Nephron progenitor cell (in vitro differentiated cells): ENCODE measurements around the gene PTPA.
"Not testable (repeated sequence)": the region's sequence is repeated elsewhere in the genome, so short reads cannot be mapped to it uniquely, and the experiment has no call there.

ENCODE experiments used
- DNase-seq: peaks from one replicate; pipeline ENCODE4 v3.0.0; 2021
- H3K27ac Mint-ChIP-seq: 2 replicates; pipeline ENCODE4 v1.8.0; 2021; ENCODE audit warnings: mild to moderate bottlenecking, moderate library complexity, mixed read lengths
- H3K27me3 Mint-ChIP-seq: 2 replicates; pipeline ENCODE4 v1.8.0; 2021; ENCODE audit warnings: mild to moderate bottlenecking, low read depth, mixed read lengths; ENCODE audit not compliant: poor library complexity
- H3K36me3 Mint-ChIP-seq: 2 replicates; pipeline ENCODE4 v1.8.0; 2021; ENCODE audit warnings: low read depth, mixed read lengths
- H3K4me1 Mint-ChIP-seq: 2 replicates; pipeline ENCODE4 v1.8.0; 2021; ENCODE audit warnings: mixed read lengths
- H3K4me3 Mint-ChIP-seq: 2 replicates; pipeline ENCODE4 v1.8.0; 2021; ENCODE audit warnings: mild to moderate bottlenecking, moderate library complexity, mixed read lengths
- H3K9me3 Mint-ChIP-seq: 2 replicates; pipeline ENCODE4 v1.8.0; 2021; ENCODE audit warnings: mild to moderate bottlenecking, moderate library complexity, mixed read lengths
- CTCF ChIP-seq: fragments of 200-600 bp; sonication (generic); IDR thresholded peaks from 2 replicates; pipeline ENCODE4 v1.5.0; 2021; ENCODE audit warnings: antibody characterized with exemption

The PTPA gene

GRCh38 chr9:129108805-129109536 lies 2.2 kb upstream of the PTPA start:
- Mint-ChIP-seq H3K9me3 (no peaks in the 10 kb centered on the region), H3K4me1 (peaks cover 40% of the 10 kb centered on the region), H3K4me3 (peak overlapping the region; percentile 95), H3K36me3 (no peaks in the 10 kb centered on the region), H3K27me3 (peaks cover 22% of the 10 kb centered on the region), H3K27ac (no peak overlapping the region)
- TF ChIP-seq CTCF, result no peak
- no peak for DNase-seq

- H3K4me3 Mint-ChIP-seq, result peak overlapping the region; percentile 95
- no peak overlapping the region for H3K27ac Mint-ChIP-seq
- peaks cover 46% of the 10 kb centered on the region for H3K4me1 Mint-ChIP-seq
- peaks cover 22% of the 10 kb centered on the region for H3K27me3 Mint-ChIP-seq
- no peak for DNase-seq
- H3K9me3 Mint-ChIP-seq, result no peaks in the 10 kb centered on the region
- TF ChIP-seq CTCF, result no peak
- no peaks in the 10 kb centered on the region for H3K36me3 Mint-ChIP-seq
Measured at GRCh38 chr9:129109537-129109903, 1.7 kb upstream of the PTPA start.

- TF ChIP-seq CTCF, result no peak
- DNase-seq, result peak; percentile 37
Measured at GRCh38 chr9:129109952-129110739, 1.1 kb upstream of the PTPA start.

GRCh38 chr9:129111528-129112151 lies 425 bp downstream of the PTPA start:
- no peak for TF ChIP-seq CTCF
- H3K4me1 Mint-ChIP-seq, result peaks cover 54% of the 10 kb centered on the region
- H3K36me3 Mint-ChIP-seq, result no peaks in the 10 kb centered on the region
- H3K27me3 Mint-ChIP-seq, result peaks cover 22% of the 10 kb centered on the region
- H3K9me3 Mint-ChIP-seq, result no peaks in the 10 kb centered on the region
- peak; percentile 44 for DNase-seq
- H3K4me3 Mint-ChIP-seq, result peak overlapping the region; percentile 95
- H3K27ac Mint-ChIP-seq, result peak overlapping the region; percentile 94

More at GRCh38 chr9:129109952-129110739, 1.1 kb upstream of the PTPA start:
- Mint-ChIP-seq H3K36me3 (no peaks in the 10 kb centered on the region), H3K4me1 (peaks cover 52% of the 10 kb centered on the region), H3K9me3 (no peaks in the 10 kb centered on the region), H3K27me3 (peaks cover 22% of the 10 kb centered on the region), H3K4me3 (peak overlapping the region; percentile 95), H3K27ac (no peak overlapping the region)

GRCh38 chr9:129112526-129112925 lies 1.3 kb downstream of the PTPA start:
- peak overlapping the region; percentile 94 for H3K27ac Mint-ChIP-seq
- not testable (repeated sequence) for H3K36me3 Mint-ChIP-seq, H3K9me3 Mint-ChIP-seq, DNase-seq
- H3K27me3 Mint-ChIP-seq, result peaks cover 19% of the 10 kb centered on the region
- H3K4me1 Mint-ChIP-seq, result peaks cover 49% of the 10 kb centered on the region
- H3K4me3 Mint-ChIP-seq, result peak overlapping the region; percentile 95

GRCh38 chr9:129113645-129114304 lies 2.6 kb downstream of the PTPA start:
- H3K27me3 Mint-ChIP-seq, result peaks cover 14% of the 10 kb centered on the region
- H3K36me3 Mint-ChIP-seq, result peaks cover 2% of the 10 kb centered on the region
- H3K4me3 Mint-ChIP-seq, result peak overlapping the region; percentile 95
- peaks cover 45% of the 10 kb centered on the region for H3K4me1 Mint-ChIP-seq
- H3K27ac Mint-ChIP-seq, result no peak overlapping the region
- DNase-seq, result no peak
- TF ChIP-seq CTCF, result no peak
- H3K9me3 Mint-ChIP-seq, result peaks cover 5% of the 10 kb centered on the region
